ENCODE measurements around the gene ADCY4.

ADCY4 gene

GRCh38 chr14:24296341-24297157, 38.3 kb downstream of the ADCY4 start:
- Histone ChIP-seq H3K9ac (ENCODE audit: low read length in 2 of 2) (peak overlapping the region in 1 of 2 donors; percentile 36), H3K4me1 (ENCODE audit: control insufficient read depth, insufficient read depth, low read length) (peaks cover 30% of the 10 kb centered on the region), H3K9me3 (ENCODE audit: control insufficient read depth in 2 of 2, low read length in 2 of 2) (no peaks in the 10 kb centered on the region), H3K4me3 (ENCODE audit: low read length in 2 of 2) (no peak overlapping the region), H3K27me3 (ENCODE audit: control insufficient read depth in 1 of 2, insufficient read depth in 2 of 2, low read length in 2 of 2) (no peaks in the 10 kb centered on the region), H3K36me3 (ENCODE audit: control insufficient read depth in 2 of 2, insufficient read depth in 2 of 2, low read length in 2 of 2) (peaks cover 17 to 24% of the 10 kb centered on the region in 2 donors), H3K27ac (ENCODE audit: low read length) (no peak overlapping the region)

- Histone ChIP-seq H3K27ac (ENCODE audit: low read length) (no peak overlapping the region), H3K9me3 (ENCODE audit: control insufficient read depth in 2 of 2, low read length in 2 of 2) (no peaks in the 10 kb centered on the region), H3K36me3 (ENCODE audit: control insufficient read depth in 2 of 2, insufficient read depth in 2 of 2, low read length in 2 of 2) (peaks cover 33 to 43% of the 10 kb centered on the region in 2 donors), H3K27me3 (ENCODE audit: control insufficient read depth in 1 of 2, insufficient read depth in 2 of 2, low read length in 2 of 2) (no peaks in the 10 kb centered on the region), H3K9ac (ENCODE audit: low read length in 2 of 2) (no peak overlapping the region), H3K4me3 (ENCODE audit: low read length in 2 of 2) (no peak overlapping the region), H3K4me1 (ENCODE audit: control insufficient read depth, insufficient read depth, low read length) (peaks cover 7% of the 10 kb centered on the region)
Measured at GRCh38 chr14:24293525-24293924, 41.3 kb downstream of the ADCY4 start.

GRCh38 chr14:24292118-24292807, 42.6 kb downstream of the ADCY4 start:
- Histone ChIP-seq H3K27me3 (ENCODE audit: control insufficient read depth in 1 of 2, insufficient read depth in 2 of 2, low read length in 2 of 2) (no peaks in the 10 kb centered on the region), H3K9me3 (ENCODE audit: control insufficient read depth in 2 of 2, low read length in 2 of 2) (no peaks in the 10 kb centered on the region), H3K36me3 (ENCODE audit: control insufficient read depth in 2 of 2, insufficient read depth in 2 of 2, low read length in 2 of 2) (peaks cover 33 to 43% of the 10 kb centered on the region in 2 donors), H3K4me3 (ENCODE audit: low read length in 2 of 2) (no peak overlapping the region), H3K27ac (ENCODE audit: low read length) (no peak overlapping the region), H3K9ac (ENCODE audit: low read length in 2 of 2) (no peak overlapping the region), H3K4me1 (ENCODE audit: control insufficient read depth, insufficient read depth, low read length) (peaks cover 7% of the 10 kb centered on the region)

- Histone ChIP-seq H3K4me3 (ENCODE audit: low read length in 2 of 2) (no peak overlapping the region), H3K9me3 (ENCODE audit: control insufficient read depth in 2 of 2, low read length in 2 of 2) (no peaks in the 10 kb centered on the region), H3K27me3 (ENCODE audit: control insufficient read depth in 1 of 2, insufficient read depth in 2 of 2, low read length in 2 of 2) (no peaks in the 10 kb centered on the region), H3K4me1 (ENCODE audit: control insufficient read depth, insufficient read depth, low read length) (peaks cover 3% of the 10 kb centered on the region), H3K9ac (ENCODE audit: low read length in 2 of 2) (no peak overlapping the region), H3K36me3 (ENCODE audit: control insufficient read depth in 2 of 2, insufficient read depth in 2 of 2, low read length in 2 of 2) (peaks cover 33 to 43% of the 10 kb centered on the region in 2 donors), H3K27ac (ENCODE audit: low read length) (no peak overlapping the region)
Measured at GRCh38 chr14:24291446-24292117, 43.3 kb downstream of the ADCY4 start.

- peaks cover 29 to 35% of the 10 kb centered on the region in 2 donors for H3K36me3 ChIP-seq (ENCODE audit: control insufficient read depth in 2 of 2, insufficient read depth in 2 of 2, low read length in 2 of 2)
- H3K27ac ChIP-seq (ENCODE audit: low read length): no peak overlapping the region
- H3K4me3 ChIP-seq (ENCODE audit: low read length in 2 of 2): no peak overlapping the region
- H3K27me3 ChIP-seq (ENCODE audit: control insufficient read depth in 1 of 2, insufficient read depth in 2 of 2, low read length in 2 of 2): no peaks in the 10 kb centered on the region
- H3K9ac ChIP-seq (ENCODE audit: low read length in 2 of 2): no peak overlapping the region
- no peaks in the 10 kb centered on the region for H3K4me1 ChIP-seq (ENCODE audit: control insufficient read depth, insufficient read depth, low read length)
- H3K9me3 ChIP-seq (ENCODE audit: control insufficient read depth in 2 of 2, low read length in 2 of 2): no peaks in the 10 kb centered on the region
Measured at GRCh38 chr14:24290746-24291145, 44.1 kb downstream of the ADCY4 start.

GRCh38 chr14:24289649-24290280, 45.1 kb downstream of the ADCY4 start:
- Histone ChIP-seq H3K4me1 (ENCODE audit: control insufficient read depth, insufficient read depth, low read length) (no peaks in the 10 kb centered on the region), H3K9ac (ENCODE audit: low read length in 2 of 2) (no peak overlapping the region), H3K27ac (ENCODE audit: low read length) (no peak overlapping the region), H3K27me3 (ENCODE audit: control insufficient read depth in 1 of 2, insufficient read depth in 2 of 2, low read length in 2 of 2) (no peaks in the 10 kb centered on the region), H3K4me3 (ENCODE audit: low read length in 2 of 2) (no peak overlapping the region), H3K36me3 (ENCODE audit: control insufficient read depth in 2 of 2, insufficient read depth in 2 of 2, low read length in 2 of 2) (peaks cover 23 to 33% of the 10 kb centered on the region in 2 donors), H3K9me3 (ENCODE audit: control insufficient read depth in 2 of 2, low read length in 2 of 2) (no peaks in the 10 kb centered on the region)

- Histone ChIP-seq H3K4me3 (ENCODE audit: low read length in 2 of 2) (no peak overlapping the region), H3K9me3 (ENCODE audit: control insufficient read depth in 2 of 2, low read length in 2 of 2) (no peaks in the 10 kb centered on the region), H3K27me3 (ENCODE audit: control insufficient read depth in 1 of 2, insufficient read depth in 2 of 2, low read length in 2 of 2) (no peaks in the 10 kb centered on the region), H3K36me3 (ENCODE audit: control insufficient read depth in 2 of 2, insufficient read depth in 2 of 2, low read length in 2 of 2) (peaks cover 20 to 24% of the 10 kb centered on the region in 2 donors), H3K9ac (ENCODE audit: low read length in 2 of 2) (no peak overlapping the region), H3K4me1 (ENCODE audit: control insufficient read depth, insufficient read depth, low read length) (no peaks in the 10 kb centered on the region), H3K27ac (ENCODE audit: low read length) (no peak overlapping the region)
Measured at GRCh38 chr14:24286996-24287395, 47.9 kb downstream of the ADCY4 start.

GRCh38 chr14:24285351-24285750, 49.5 kb downstream of the ADCY4 start:
- Histone ChIP-seq H3K4me1 (ENCODE audit: control insufficient read depth, insufficient read depth, low read length) (no peaks in the 10 kb centered on the region), H3K4me3 (ENCODE audit: low read length in 2 of 2) (no peak overlapping the region), H3K9ac (ENCODE audit: low read length in 2 of 2) (no peak overlapping the region), H3K27me3 (ENCODE audit: control insufficient read depth in 1 of 2, insufficient read depth in 2 of 2, low read length in 2 of 2) (no peaks in the 10 kb centered on the region), H3K9me3 (ENCODE audit: control insufficient read depth in 2 of 2, low read length in 2 of 2) (no peaks in the 10 kb centered on the region), H3K27ac (ENCODE audit: low read length) (no peak overlapping the region), H3K36me3 (ENCODE audit: control insufficient read depth in 2 of 2, insufficient read depth in 2 of 2, low read length in 2 of 2) (peaks cover 10 to 11% of the 10 kb centered on the region in 2 donors)

- no peak overlapping the region for H3K4me3 ChIP-seq (ENCODE audit: low read length in 2 of 2)
- peaks cover 3% of the 10 kb centered on the region in 2 donors for H3K36me3 ChIP-seq (ENCODE audit: control insufficient read depth in 2 of 2, insufficient read depth in 2 of 2, low read length in 2 of 2)
- no peaks in the 10 kb centered on the region for H3K27me3 ChIP-seq (ENCODE audit: control insufficient read depth in 1 of 2, insufficient read depth in 2 of 2, low read length in 2 of 2)
- no peak overlapping the region for H3K9ac ChIP-seq (ENCODE audit: low read length in 2 of 2)
- H3K9me3 ChIP-seq (ENCODE audit: control insufficient read depth in 2 of 2, low read length in 2 of 2): no peaks in the 10 kb centered on the region
- no peak overlapping the region for H3K27ac ChIP-seq (ENCODE audit: low read length)
- H3K4me1 ChIP-seq (ENCODE audit: control insufficient read depth, insufficient read depth, low read length): no peaks in the 10 kb centered on the region
Measured at GRCh38 chr14:24284501-24285035, 50.3 kb downstream of the ADCY4 start.

- Histone ChIP-seq H3K4me3 (ENCODE audit: low read length in 2 of 2) (no peak overlapping the region), H3K9ac (ENCODE audit: low read length in 2 of 2) (no peak overlapping the region), H3K9me3 (ENCODE audit: control insufficient read depth in 2 of 2, low read length in 2 of 2) (no peaks in the 10 kb centered on the region), H3K36me3 (ENCODE audit: control insufficient read depth in 2 of 2, insufficient read depth in 2 of 2, low read length in 2 of 2) (no peaks in the 10 kb centered on the region), H3K27ac (ENCODE audit: low read length) (no peak overlapping the region), H3K27me3 (ENCODE audit: control insufficient read depth in 1 of 2, insufficient read depth in 2 of 2, low read length in 2 of 2) (no peaks in the 10 kb centered on the region), H3K4me1 (ENCODE audit: control insufficient read depth, insufficient read depth, low read length) (no peaks in the 10 kb centered on the region)
Measured at GRCh38 chr14:24283796-24284460, 50.9 kb downstream of the ADCY4 start.
